ENCODE measurements around the gene ANAPC15.

GRCh38 chr11:72075756-72076155 lies 36.7 kb downstream of the ANAPC15 start:
- no peak for TF ChIP-seq ZBTB21 (tag by site-specific recombination; IDR thresholded peaks at IDR 0.05)
- TF ChIP-seq KLF8 (tag by site-specific recombination; IDR thresholded peaks at IDR 0.05) = no peak
- no peak for TF ChIP-seq TCF7L2 (IDR thresholded peaks at IDR 0.05; ENCODE audit: borderline replicate concordance, low read depth, low read length)
- no peak for TF ChIP-seq ZBTB48 (tag by site-specific recombination; IDR thresholded peaks at IDR 0.05)
- TF ChIP-seq CTCF (tag by site-specific recombination; IDR thresholded peaks at IDR 0.05) = no peak
- TF ChIP-seq ZNF324 (tag by site-specific recombination; IDR thresholded peaks at IDR 0.05) = no peak
- no peak for TF ChIP-seq WT1 (tag by site-specific recombination; IDR thresholded peaks at IDR 0.05)
- no peak for TF ChIP-seq MEIS1 (CRISPR knock-in tag; IDR thresholded peaks at IDR 0.05; ENCODE audit: borderline replicate concordance)
